Prostate gland (tissue), 2 donors: ENCODE data around the gene NPTXR. TPM values are rescaled to one million over a fixed set of nuclear protein-coding genes. Genes with fewer than 3 reads are reported as not detected.

Experiments used
- DNase-seq: peaks from one replicate; pipeline ENCODE4 v3.0.0-alpha.2; 2019; ENCODE audit warnings: low spot score
- H3K27ac ChIP-seq, 2 donors: fragments of 200-600 bp; sonication (generic); 2 replicates each; pipeline ENCODE4 v1.5.1; 2017 to 2019
- H3K27me3 ChIP-seq: fragments of 200-600 bp; sonication (generic); replicated peaks from 2 replicates; pipeline ENCODE4 v1.5.1; 2019; ENCODE audit not compliant: insufficient read depth
- H3K36me3 ChIP-seq, 2 donors: fragments of 200-600 bp; sonication (generic); 1 replicate in 1 of 2; 2 replicates in 1 of 2; pipeline versions ENCODE4 v1.5.1 to v1.8.1; 2017 to 2019
- H3K4me1 ChIP-seq: fragments of 200-600 bp; sonication (generic); replicated peaks from 2 replicates; pipeline ENCODE4 v1.5.1; 2019
- H3K4me3 ChIP-seq, 2 donors: fragments of 200-600 bp; sonication (generic); 2 replicates each; pipeline ENCODE4 v1.5.1; 2017 to 2019
- H3K9me3 ChIP-seq: fragments of 200-600 bp; sonication (generic); 2 replicates; pipeline ENCODE4 v1.5.1; 2017
- POLR2A ChIP-seq: fragments of 450-650 bp; IDR thresholded peaks from one replicate; pipeline ENCODE4 v1.6.1; 2016; ENCODE audit warnings: antibody characterized with exemption, mild to moderate bottlenecking
- POLR2AphosphoS5 ChIP-seq: sonication (generic); formaldehyde crosslinking; IDR thresholded peaks from one replicate; pipeline ENCODE4 v1.6.1; 2017; ENCODE audit warnings: antibody characterized with exemption
- WGBS: methylation state at CpG from one replicate; pipeline ENCODE4 v1.1.5; 2018; 5-methylcytosine and 5-hydroxymethylcytosine counted together
- intact Hi-C: fragments of 100-400 bp; cut with DNase I; formaldehyde crosslinking; loops from one replicate; pipeline ENCODE4 v1.14.2; 2022
- total RNA-seq, 2 donors: library from RNA; depleted of rRNA; stranded (reverse); fragments of >200 nt; gene quantifications; one replicate each; pipeline ENCODE4 v1.1.0, GENCODE V29; 2016
- TF ChIP-seq, protein P1 (sequence below), 4 experiments: fragments of 200-600 bp in 2 of 4; fragments of 450-650 bp in 2 of 4; sonication (generic) in 2 of 4; IDR thresholded peaks; 1 replicate in 3 of 4; 2 replicates in 1 of 4; pipeline ENCODE4 v1.5.1; 2016 to 2019; ENCODE audit warnings: antibody characterized with exemption in 4 of 4, mild to moderate bottlenecking in 2 of 4, moderate library complexity in 2 of 4

Gene NPTXR
- total RNA-seq, 2 donors from 2014 or later = 12.6 to 36.2 TPM

DNA sequence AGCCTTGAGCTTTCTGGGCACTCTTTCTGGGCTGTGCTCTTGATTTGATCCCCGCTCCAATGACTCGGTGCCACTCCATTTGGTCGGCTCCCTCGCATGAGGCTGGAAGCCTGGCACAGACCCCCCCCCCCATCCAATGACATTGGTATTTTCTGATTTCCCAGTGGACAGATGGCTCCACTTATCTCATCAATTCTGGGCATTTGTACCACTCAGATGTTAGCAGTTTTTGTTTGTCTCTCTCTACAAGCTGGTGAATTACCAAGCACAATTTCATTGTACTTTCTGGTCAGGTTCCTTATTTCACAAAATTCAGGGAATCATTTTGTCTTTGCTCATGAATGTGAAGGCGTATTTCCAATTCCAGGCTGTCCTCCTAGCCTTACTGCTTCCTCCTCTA lies 59.0 kb downstream of the NPTXR start:
- H3K9me3 ChIP-seq = no peaks in the 10 kb centered on the region
- no peak overlapping the region for H3K4me3 ChIP-seq
- TF ChIP-seq, protein P1, sequence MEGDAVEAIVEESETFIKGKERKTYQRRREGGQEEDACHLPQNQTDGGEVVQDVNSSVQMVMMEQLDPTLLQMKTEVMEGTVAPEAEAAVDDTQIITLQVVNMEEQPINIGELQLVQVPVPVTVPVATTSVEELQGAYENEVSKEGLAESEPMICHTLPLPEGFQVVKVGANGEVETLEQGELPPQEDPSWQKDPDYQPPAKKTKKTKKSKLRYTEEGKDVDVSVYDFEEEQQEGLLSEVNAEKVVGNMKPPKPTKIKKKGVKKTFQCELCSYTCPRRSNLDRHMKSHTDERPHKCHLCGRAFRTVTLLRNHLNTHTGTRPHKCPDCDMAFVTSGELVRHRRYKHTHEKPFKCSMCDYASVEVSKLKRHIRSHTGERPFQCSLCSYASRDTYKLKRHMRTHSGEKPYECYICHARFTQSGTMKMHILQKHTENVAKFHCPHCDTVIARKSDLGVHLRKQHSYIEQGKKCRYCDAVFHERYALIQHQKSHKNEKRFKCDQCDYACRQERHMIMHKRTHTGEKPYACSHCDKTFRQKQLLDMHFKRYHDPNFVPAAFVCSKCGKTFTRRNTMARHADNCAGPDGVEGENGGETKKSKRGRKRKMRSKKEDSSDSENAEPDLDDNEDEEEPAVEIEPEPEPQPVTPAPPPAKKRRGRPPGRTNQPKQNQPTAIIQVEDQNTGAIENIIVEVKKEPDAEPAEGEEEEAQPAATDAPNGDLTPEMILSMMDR (IDR thresholded peaks at IDR 0.05) = no peak
- TF ChIP-seq POLR2AphosphoS5 (no peak), POLR2A (no peak)
- no peak for DNase-seq
- peaks cover 0 to 1% of the 10 kb centered on the region in 2 donors for H3K36me3 ChIP-seq
- WGBS = 98% methylated on average over 5 of the region's 5 CpGs
- H3K4me1 ChIP-seq = no peaks in the 10 kb centered on the region
- H3K27ac ChIP-seq = no peak overlapping the region
- intact Hi-C loops = no loop called here
- no peaks in the 10 kb centered on the region for H3K27me3 ChIP-seq

DNA sequence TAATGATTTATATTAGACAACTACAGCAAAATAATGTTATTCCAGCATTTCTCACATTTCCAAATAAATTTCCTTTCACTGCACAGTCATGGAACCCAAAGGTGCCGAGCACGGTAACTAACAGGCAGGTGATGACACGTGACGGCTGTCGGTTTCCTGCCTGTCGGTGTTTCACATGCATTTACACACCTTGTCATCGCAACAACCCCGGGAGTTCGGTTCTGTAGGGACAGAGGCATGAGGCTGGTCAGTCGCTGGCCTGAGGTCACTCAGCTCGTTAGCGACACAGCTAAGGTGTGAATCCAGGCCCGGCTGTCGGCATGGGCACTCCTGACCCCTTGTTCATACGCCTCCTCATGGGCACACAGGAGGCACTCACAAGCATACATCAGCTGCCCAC lies 59.8 kb downstream of the NPTXR start:
- Histone ChIP-seq H3K27ac (no peak overlapping the region), H3K4me3 (no peak overlapping the region), H3K4me1 (no peaks in the 10 kb centered on the region), H3K36me3 (peaks cover 0 to 7% of the 10 kb centered on the region in 2 donors), H3K27me3 (no peaks in the 10 kb centered on the region), H3K9me3 (no peaks in the 10 kb centered on the region)
- no peak for DNase-seq
- WGBS = 90% methylated on average over 15 of the region's 15 CpGs
- intact Hi-C loops = no loop called here
- TF ChIP-seq, protein P1 (IDR thresholded peaks at IDR 0.05) = no peak
- TF ChIP-seq POLR2A = no peak

DNA sequence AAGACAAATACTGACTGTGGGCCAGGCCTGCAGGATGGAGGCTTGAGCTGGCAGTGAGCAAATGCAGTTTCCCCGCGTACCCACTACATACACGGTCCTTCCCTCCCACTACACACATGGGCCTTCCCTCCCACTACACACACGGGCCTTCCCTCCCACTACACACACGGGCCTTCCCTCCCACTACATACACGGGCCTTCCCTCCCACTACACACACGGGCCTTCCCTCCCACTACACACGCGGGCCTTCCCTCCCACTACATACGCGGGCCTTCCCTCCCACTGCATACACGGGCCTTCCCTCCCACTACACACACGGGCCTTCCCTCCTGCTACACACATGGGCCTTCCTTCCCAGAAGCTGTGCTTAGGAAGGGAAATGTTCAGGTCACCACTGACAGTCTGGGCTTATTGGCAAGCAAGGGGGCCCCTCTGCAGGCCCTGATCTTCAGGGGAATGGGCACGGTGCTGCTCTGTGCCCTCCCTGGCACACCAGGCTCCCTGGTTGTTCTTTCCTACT lies 60.7 kb downstream of the NPTXR start:
- H3K27me3 ChIP-seq = no peaks in the 10 kb centered on the region
- no peak overlapping the region for H3K27ac ChIP-seq

DNA sequence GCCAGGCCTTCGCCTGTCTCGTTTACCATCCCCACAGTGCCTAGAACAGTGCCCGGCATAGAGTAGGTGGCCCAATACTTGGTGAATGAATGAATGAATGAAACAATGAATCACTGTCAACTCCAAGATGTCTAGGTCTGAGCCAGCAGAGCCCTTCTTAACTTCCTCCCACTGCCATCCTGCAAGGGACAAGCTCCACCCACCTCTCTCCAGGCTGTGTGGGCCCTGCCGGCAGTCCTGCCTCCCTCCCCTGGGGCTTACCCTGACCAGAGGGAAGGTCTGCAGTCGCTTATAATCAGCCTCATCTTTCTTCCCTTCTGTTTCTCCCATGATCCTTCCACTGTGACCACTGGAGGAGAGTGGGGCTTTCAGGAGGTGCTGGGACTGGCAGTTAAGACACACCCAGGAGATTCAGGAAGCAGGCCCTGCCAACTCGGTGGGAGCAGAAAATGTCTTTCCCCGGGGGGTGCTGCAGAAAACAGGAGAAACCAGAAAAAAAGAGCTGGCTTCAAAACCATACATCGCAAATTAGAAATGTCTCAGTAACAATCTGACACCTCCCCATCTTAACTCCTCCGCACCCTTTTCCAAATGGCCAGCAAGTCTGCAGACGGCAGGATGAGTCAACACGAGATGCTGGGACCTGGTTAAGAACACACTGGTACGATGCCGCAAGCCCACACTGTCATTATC lies 61.3 kb downstream of the NPTXR start:
- TF ChIP-seq POLR2AphosphoS5 = no peak
- TF ChIP-seq, protein P1 (IDR thresholded peaks at IDR 0.05) = no peak
- no peak for TF ChIP-seq POLR2A
- Histone ChIP-seq H3K27me3 (no peaks in the 10 kb centered on the region), H3K9me3 (no peaks in the 10 kb centered on the region), H3K36me3 (peaks cover 0 to 7% of the 10 kb centered on the region in 2 donors), H3K4me3 (no peak overlapping the region), H3K4me1 (no peaks in the 10 kb centered on the region), H3K27ac (no peak overlapping the region)
- WGBS = 54% methylated on average over 13 of the region's 13 CpGs
- intact Hi-C loops = no loop called here
- no peak for DNase-seq

More for the DNA sequence above, 60.7 kb downstream of the NPTXR start:
- TF ChIP-seq POLR2AphosphoS5 (no peak), POLR2A (no peak)
- TF ChIP-seq, protein P1 (IDR thresholded peaks at IDR 0.05) = no peak
- no peaks in the 10 kb centered on the region for H3K4me1 ChIP-seq
- no peak overlapping the region for H3K4me3 ChIP-seq
- peaks cover 0 to 7% of the 10 kb centered on the region in 2 donors for H3K36me3 ChIP-seq
- no peak for DNase-seq
- H3K9me3 ChIP-seq = no peaks in the 10 kb centered on the region
- intact Hi-C loops = no loop called here
- whole genome bisulfite sequencing = 45% methylated on average over 14 of the region's 14 CpGs

DNA sequence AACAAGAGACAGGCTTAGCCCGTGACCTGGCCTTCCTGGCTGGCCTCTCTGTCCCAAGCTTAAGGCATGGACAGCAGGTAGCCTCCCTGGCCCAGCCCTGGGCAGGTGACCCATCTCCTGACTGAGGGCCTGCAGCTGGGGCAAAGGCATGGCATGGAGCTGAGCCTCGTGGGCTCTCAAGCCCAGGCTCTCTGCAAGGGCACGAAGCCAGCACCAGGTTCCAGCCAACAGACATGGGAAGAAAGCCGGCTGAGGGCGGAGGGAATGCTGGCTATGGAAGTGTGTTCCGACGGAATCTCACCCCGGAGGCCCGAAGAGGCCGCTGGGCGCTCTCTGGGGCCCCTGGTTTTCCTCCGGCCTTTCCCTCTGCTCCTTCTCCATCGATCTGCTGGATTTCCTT lies 62.8 kb downstream of the NPTXR start:
- 81% methylated on average over 13 of the region's 13 CpGs for WGBS
- Histone ChIP-seq H3K27ac (no peak overlapping the region), H3K36me3 (peaks cover 0 to 7% of the 10 kb centered on the region in 2 donors), H3K4me1 (no peaks in the 10 kb centered on the region), H3K9me3 (no peaks in the 10 kb centered on the region), H3K4me3 (no peak overlapping the region), H3K27me3 (no peaks in the 10 kb centered on the region)
- TF ChIP-seq POLR2AphosphoS5 (no peak), POLR2A (no peak)
- TF ChIP-seq, protein P1 (IDR thresholded peaks at IDR 0.05) = no peak
- no peak for DNase-seq
- intact Hi-C loops = no loop called here
